Measurements from ENCODE around the gene CIPC.

The CIPC gene

GRCh38 chr14:77094672-77095284 is 3.3 kb upstream of the CIPC start:
- peak; percentile 93 for DNase-seq
- H3K79me2 ChIP-seq (ENCODE audit: control insufficient read depth, insufficient read depth, low read length), result peaks cover 11% of the 10 kb centered on the region
- H3K23ac ChIP-seq (ENCODE audit: low read length), result no peak overlapping the region
- no peaks in the 10 kb centered on the region for H3K36me3 ChIP-seq (ENCODE audit: control insufficient read depth, insufficient read depth, low read length)
- H3K9ac ChIP-seq (ENCODE audit: low read length), result no peak overlapping the region
- H3K4me3 ChIP-seq (ENCODE audit: low read length), result no peak overlapping the region
- H3K4ac ChIP-seq (ENCODE audit: low read depth, low read length), result no peak overlapping the region
- H4K8ac ChIP-seq (ENCODE audit: low read depth, low read length), result no peak overlapping the region
- no peak overlapping the region for H3K18ac ChIP-seq (ENCODE audit: low read length)
- peaks cover 9% of the 10 kb centered on the region for H3K4me1 ChIP-seq (ENCODE audit: control insufficient read depth, low read depth, low read length)
- H2BK15ac ChIP-seq (replicated peaks; ENCODE audit: low read depth), result no peak overlapping the region
- H2BK5ac ChIP-seq (ENCODE audit: low read length), result no peak overlapping the region
- no peak overlapping the region for H3K4me2 ChIP-seq (ENCODE audit: low read length)
- H3K27ac ChIP-seq (ENCODE audit: low read depth, low read length), result no peak overlapping the region
- H2AK5ac ChIP-seq (ENCODE audit: low read length), result no peak overlapping the region
- H2BK120ac ChIP-seq (ENCODE audit: low read depth, low read length), result no peak overlapping the region
- H3K79me1 ChIP-seq (ENCODE audit: low read length), result peaks cover 9% of the 10 kb centered on the region
- H4K5ac ChIP-seq (ENCODE audit: low read length), result no peak overlapping the region
- whole genome bisulfite sequencing (ENCODE audit: extremely low coverage, insufficient coverage, low lambda C conversion rate), result 100% methylated on average over 1 of the region's 8 CpGs
- no peaks in the 10 kb centered on the region for H3K27me3 ChIP-seq (ENCODE audit: insufficient read depth, low read length, poor library complexity)
- H3K56ac ChIP-seq (ENCODE audit: low read length), result no peak overlapping the region

GRCh38 chr14:77097006-77097699 is 905 bp upstream of the CIPC start:
- no peaks in the 10 kb centered on the region for H3K27me3 ChIP-seq (ENCODE audit: insufficient read depth, low read length, poor library complexity)
- H2BK15ac ChIP-seq (replicated peaks; ENCODE audit: low read depth), result peak overlapping the region; percentile 42
- H4K8ac ChIP-seq (ENCODE audit: low read depth, low read length), result no peak overlapping the region
- H3K4me1 ChIP-seq (ENCODE audit: control insufficient read depth, low read depth, low read length), result peaks cover 9% of the 10 kb centered on the region
- peak overlapping the region; percentile 90 for H3K4me2 ChIP-seq (ENCODE audit: low read length)
- peak overlapping the region; percentile 92 for H3K23ac ChIP-seq (ENCODE audit: low read length)
- H2BK5ac ChIP-seq (ENCODE audit: low read length), result no peak overlapping the region
- H3K4me3 ChIP-seq (ENCODE audit: low read length), result peak overlapping the region; percentile 96
- peak overlapping the region; percentile 38 for H3K4ac ChIP-seq (ENCODE audit: low read depth, low read length)
- H2AK5ac ChIP-seq (ENCODE audit: low read length), result peak overlapping the region; percentile 24
- peaks cover 16% of the 10 kb centered on the region for H3K79me2 ChIP-seq (ENCODE audit: control insufficient read depth, insufficient read depth, low read length)
- H3K9ac ChIP-seq (ENCODE audit: low read length), result peak overlapping the region; percentile 98
- peaks cover 12% of the 10 kb centered on the region for H3K79me1 ChIP-seq (ENCODE audit: low read length)
- H3K18ac ChIP-seq (ENCODE audit: low read length), result peak overlapping the region; percentile 46
- no CpG with 5 or more reads among the region's 20 CpGs for WGBS (ENCODE audit: extremely low coverage, insufficient coverage, low lambda C conversion rate)
- H3K56ac ChIP-seq (ENCODE audit: low read length), result peak overlapping the region; percentile 99
- DNase-seq, result peak; percentile 40
- peak overlapping the region; percentile 89 for H3K27ac ChIP-seq (ENCODE audit: low read depth, low read length)
- H2BK120ac ChIP-seq (ENCODE audit: low read depth, low read length), result no peak overlapping the region
- no peaks in the 10 kb centered on the region for H3K36me3 ChIP-seq (ENCODE audit: control insufficient read depth, insufficient read depth, low read length)
- H4K5ac ChIP-seq (ENCODE audit: low read length), result peak overlapping the region; percentile 74

GRCh38 chr14:77098529-77099353 is 683 bp downstream of the CIPC start:
- no peak for DNase-seq
- peak overlapping the region; percentile 26 for H3K4ac ChIP-seq (ENCODE audit: low read depth, low read length)
- H3K27ac ChIP-seq (ENCODE audit: low read depth, low read length), result peak overlapping the region; percentile 4
- peak overlapping the region; percentile 92 for H3K4me3 ChIP-seq (ENCODE audit: low read length)
- H2AK5ac ChIP-seq (ENCODE audit: low read length), result peak overlapping the region; percentile 86
- WGBS (ENCODE audit: extremely low coverage, insufficient coverage, low lambda C conversion rate), result no CpG with 5 or more reads among the region's 23 CpGs
- peaks cover 15% of the 10 kb centered on the region for H3K79me1 ChIP-seq (ENCODE audit: low read length)
- H3K4me2 ChIP-seq (ENCODE audit: low read length), result peak overlapping the region; percentile 33
- peak overlapping the region; percentile 11 for H3K18ac ChIP-seq (ENCODE audit: low read length)
- no peaks in the 10 kb centered on the region for H3K27me3 ChIP-seq (ENCODE audit: insufficient read depth, low read length, poor library complexity)
- H3K36me3 ChIP-seq (ENCODE audit: control insufficient read depth, insufficient read depth, low read length), result no peaks in the 10 kb centered on the region
- no peak overlapping the region for H2BK120ac ChIP-seq (ENCODE audit: low read depth, low read length)
- H3K23ac ChIP-seq (ENCODE audit: low read length), result peak overlapping the region; percentile 90
- peak overlapping the region; percentile 95 for H3K9ac ChIP-seq (ENCODE audit: low read length)
- H3K4me1 ChIP-seq (ENCODE audit: control insufficient read depth, low read depth, low read length), result peaks cover 9% of the 10 kb centered on the region
- H2BK5ac ChIP-seq (ENCODE audit: low read length), result peak overlapping the region; percentile 81
- no peak overlapping the region for H4K8ac ChIP-seq (ENCODE audit: low read depth, low read length)
- no peak overlapping the region for H4K5ac ChIP-seq (ENCODE audit: low read length)
- H3K79me2 ChIP-seq (ENCODE audit: control insufficient read depth, insufficient read depth, low read length), result peaks cover 24% of the 10 kb centered on the region
- peak overlapping the region; percentile 99 for H3K56ac ChIP-seq (ENCODE audit: low read length)
- H2BK15ac ChIP-seq (replicated peaks; ENCODE audit: low read depth), result no peak overlapping the region

- no CpG with 5 or more reads among the region's 7 CpGs for WGBS (ENCODE audit: extremely low coverage, insufficient coverage, low lambda C conversion rate)
- no peak overlapping the region for H4K8ac ChIP-seq (ENCODE audit: low read depth, low read length)
- H3K23ac ChIP-seq (ENCODE audit: low read length), result no peak overlapping the region
- peaks cover 23% of the 10 kb centered on the region for H3K79me1 ChIP-seq (ENCODE audit: low read length)
- no peak overlapping the region for H2BK5ac ChIP-seq (ENCODE audit: low read length)
- no peaks in the 10 kb centered on the region for H3K36me3 ChIP-seq (ENCODE audit: control insufficient read depth, insufficient read depth, low read length)
- H2BK120ac ChIP-seq (ENCODE audit: low read depth, low read length), result no peak overlapping the region
- no peak overlapping the region for H2BK15ac ChIP-seq (replicated peaks; ENCODE audit: low read depth)
- no peaks in the 10 kb centered on the region for H3K27me3 ChIP-seq (ENCODE audit: insufficient read depth, low read length, poor library complexity)
- H3K4ac ChIP-seq (ENCODE audit: low read depth, low read length), result no peak overlapping the region
- no peak overlapping the region for H2AK5ac ChIP-seq (ENCODE audit: low read length)
- peaks cover 29% of the 10 kb centered on the region for H3K79me2 ChIP-seq (ENCODE audit: control insufficient read depth, insufficient read depth, low read length)
- no peak overlapping the region for H3K18ac ChIP-seq (ENCODE audit: low read length)
- peak; percentile 50 for DNase-seq
- H3K4me1 ChIP-seq (ENCODE audit: control insufficient read depth, low read depth, low read length), result peaks cover 12% of the 10 kb centered on the region
- H4K5ac ChIP-seq (ENCODE audit: low read length), result no peak overlapping the region
- H3K56ac ChIP-seq (ENCODE audit: low read length), result peak overlapping the region; percentile 99
- no peak overlapping the region for H3K4me3 ChIP-seq (ENCODE audit: low read length)
- peak overlapping the region; percentile 95 for H3K9ac ChIP-seq (ENCODE audit: low read length)
- H3K27ac ChIP-seq (ENCODE audit: low read depth, low read length), result no peak overlapping the region
- no peak overlapping the region for H3K4me2 ChIP-seq (ENCODE audit: low read length)
Observed at GRCh38 chr14:77099425-77100167, 1.5 kb downstream of the CIPC start.

- H2BK15ac ChIP-seq (replicated peaks; ENCODE audit: low read depth), result no peak overlapping the region
Observed at GRCh38 chr14:77100961-77101360, 2.9 kb downstream of the CIPC start.

More at GRCh38 chr14:77100961-77101360, 2.9 kb downstream of the CIPC start:
- no peak for DNase-seq
- Histone ChIP-seq H3K36me3 (ENCODE audit: control insufficient read depth, insufficient read depth, low read length) (no peaks in the 10 kb centered on the region), H3K27ac (ENCODE audit: low read depth, low read length) (no peak overlapping the region), H3K4ac (ENCODE audit: low read depth, low read length) (no peak overlapping the region), H3K4me1 (ENCODE audit: control insufficient read depth, low read depth, low read length) (peaks cover 13% of the 10 kb centered on the region), H3K27me3 (ENCODE audit: insufficient read depth, low read length, poor library complexity) (no peaks in the 10 kb centered on the region), H2BK5ac (ENCODE audit: low read length) (no peak overlapping the region), H3K18ac (ENCODE audit: low read length) (no peak overlapping the region), H4K8ac (ENCODE audit: low read depth, low read length) (no peak overlapping the region), H3K4me2 (ENCODE audit: low read length) (no peak overlapping the region), H3K4me3 (ENCODE audit: low read length) (no peak overlapping the region), H3K56ac (ENCODE audit: low read length) (no peak overlapping the region), H4K5ac (ENCODE audit: low read length) (no peak overlapping the region), H3K23ac (ENCODE audit: low read length) (no peak overlapping the region), H3K9ac (ENCODE audit: low read length) (no peak overlapping the region), H3K79me1 (ENCODE audit: low read length) (peaks cover 23% of the 10 kb centered on the region), H3K79me2 (ENCODE audit: control insufficient read depth, insufficient read depth, low read length) (peaks cover 29% of the 10 kb centered on the region), H2BK120ac (ENCODE audit: low read depth, low read length) (no peak overlapping the region), H2AK5ac (ENCODE audit: low read length) (no peak overlapping the region)
- WGBS (ENCODE audit: extremely low coverage, insufficient coverage, low lambda C conversion rate), result no CpG with 5 or more reads among the region's 3 CpGs

All from mesendoderm (in vitro differentiated cells).